DMS53 treated with DMSO at 0.1 percent for 48 hours (cell line): ENCODE measurements around the gene C9.
"Not testable (repeated sequence)": the region's sequence is repeated elsewhere in the genome, so short reads cannot be mapped to it uniquely, and the experiment has no call there.

Experiments used
- DNase-seq: peaks from one replicate; lab custom pipeline; 2025; ENCODE audit not compliant: unreplicated experiment; lab: John Stamatoyannopoulos, UW

C9 gene

DNA sequence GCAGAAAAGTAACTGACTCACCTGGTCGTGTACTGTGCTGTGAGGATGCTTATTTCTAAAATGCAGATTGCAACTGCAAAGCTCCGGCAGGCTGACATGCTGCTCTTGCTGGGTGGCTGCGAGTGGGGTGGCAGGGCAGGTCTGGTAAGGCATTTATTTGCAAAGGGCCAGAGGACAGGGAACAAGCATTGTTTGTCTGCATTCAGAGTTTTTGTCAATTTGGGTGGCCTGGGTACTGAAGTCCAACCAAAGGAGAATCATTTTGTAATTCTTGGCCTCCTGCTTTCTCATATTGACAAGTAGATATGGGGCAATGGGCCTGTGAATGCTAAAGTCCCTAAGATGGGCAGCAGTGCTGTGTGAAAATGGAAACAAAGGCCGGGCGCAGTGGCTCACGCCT lies at the start of gene C9:
Gene C9 (minus strand): TSS at position 129 of the 400 bp plus-strand sequence. CDS start 31 bp downstream, at position 98.
- DNase-seq, result no peak

DNA sequence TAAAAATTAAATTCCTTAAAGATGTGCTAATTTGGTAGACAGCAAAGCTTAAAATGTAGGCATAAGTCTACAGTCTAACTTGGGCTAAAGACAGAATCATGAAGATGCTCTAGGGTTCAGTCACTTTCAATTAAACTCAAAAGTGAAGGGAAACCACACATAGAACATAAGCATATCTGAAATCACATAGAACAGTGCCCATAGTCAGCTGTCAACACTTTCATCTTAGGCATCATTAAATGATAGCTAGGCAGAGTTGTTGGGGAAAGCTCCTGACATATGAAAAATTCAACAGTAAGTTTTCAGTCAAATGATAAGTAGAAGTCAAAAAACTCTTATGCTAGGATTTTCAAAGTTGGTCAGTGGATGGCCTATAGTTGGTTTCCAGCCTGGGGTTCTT lies 49.5 kb upstream of the C9 start:
- DNase-seq, result no peak

DNA sequence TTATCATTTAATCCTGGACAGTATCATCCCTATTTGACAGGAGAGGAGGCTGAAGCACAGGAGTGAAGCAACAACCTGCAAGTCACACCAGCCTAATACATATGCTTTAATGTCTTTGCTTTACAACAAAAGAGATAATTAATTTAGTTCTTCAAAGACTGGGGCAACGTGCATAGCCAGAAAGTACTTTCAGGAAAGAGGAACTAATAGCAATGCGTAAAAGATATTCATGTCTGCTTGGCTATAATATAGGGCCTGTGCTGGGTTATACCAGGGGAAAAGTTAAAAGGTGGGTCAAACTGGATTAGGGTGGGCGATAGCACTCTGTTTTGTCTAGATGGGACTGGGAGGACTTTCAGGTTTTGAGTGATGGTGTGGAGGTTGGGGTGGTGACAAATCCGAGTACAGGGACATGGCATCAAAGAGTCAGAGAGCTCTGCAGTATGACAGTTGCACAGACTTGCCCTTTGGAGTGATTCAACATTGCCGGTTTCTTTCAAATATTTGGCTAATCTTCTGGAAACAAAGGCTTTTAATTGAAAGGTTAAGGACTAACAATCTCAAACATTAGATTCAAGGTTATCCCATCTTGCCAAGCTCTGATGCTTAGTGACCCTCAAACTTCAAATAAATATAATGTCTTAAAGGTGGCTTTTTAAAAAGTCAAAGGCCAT lies 48.6 kb upstream of the C9 start:
- DNase-seq, result no peak

DNA sequence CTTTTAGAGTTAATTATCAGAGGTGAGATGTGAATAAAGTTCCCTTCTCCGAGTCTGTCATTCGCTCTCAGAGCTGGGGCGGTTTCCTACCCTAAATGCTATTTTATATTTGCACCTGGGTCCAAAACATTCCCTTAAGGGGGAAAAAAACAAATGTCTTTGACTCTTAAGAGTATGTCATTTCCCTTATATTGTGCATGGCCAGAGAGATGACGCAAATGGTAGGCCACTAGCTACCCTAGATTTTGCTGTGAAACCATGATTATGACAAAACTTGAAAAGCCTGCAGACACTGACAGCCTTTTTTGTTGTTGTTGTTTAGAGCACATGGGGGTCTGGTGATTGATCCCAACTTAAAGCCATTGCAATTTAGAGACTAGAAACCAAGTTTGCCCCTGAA lies 47.7 kb upstream of the C9 start:
- no peak for DNase-seq

DNA sequence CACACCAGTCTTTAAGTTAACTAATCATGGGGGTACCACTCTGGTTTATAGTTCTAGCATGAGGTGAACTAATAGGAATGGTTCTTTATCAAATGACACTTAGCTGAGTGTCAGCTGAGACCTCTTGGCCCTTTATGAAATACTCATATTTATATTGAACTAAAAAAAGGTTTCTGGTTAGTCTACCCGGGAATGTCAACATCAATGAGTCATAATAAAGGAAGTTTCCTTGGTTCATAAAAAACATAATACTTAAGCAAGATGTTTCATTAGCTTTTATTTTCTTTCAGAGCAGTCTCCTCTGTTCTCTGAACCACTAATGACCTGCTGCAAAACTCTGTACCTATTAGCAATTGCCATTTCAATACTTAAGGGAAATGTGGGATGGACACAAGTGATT lies 46.8 kb upstream of the C9 start:
- peak; percentile 16 for DNase-seq

DNA sequence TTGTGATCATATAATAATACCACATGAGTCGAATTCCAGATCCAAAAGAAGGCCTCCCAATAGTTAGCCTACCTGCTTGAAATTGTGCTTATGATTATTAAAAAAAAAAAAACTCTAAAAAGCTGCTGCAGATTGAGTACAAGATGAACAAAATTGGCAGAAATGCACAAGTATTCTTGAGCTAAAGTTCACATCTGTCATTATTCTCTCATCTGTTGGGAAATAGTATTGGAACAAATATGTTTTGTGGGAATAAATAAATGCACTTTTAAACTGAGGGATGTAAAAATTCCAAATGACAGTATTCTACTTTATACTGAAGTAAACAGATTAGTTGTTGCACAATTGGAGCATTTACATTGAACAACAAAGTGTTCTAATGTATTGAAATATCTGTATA lies 44.7 kb upstream of the C9 start:
- DNase-seq, result no peak

DNA sequence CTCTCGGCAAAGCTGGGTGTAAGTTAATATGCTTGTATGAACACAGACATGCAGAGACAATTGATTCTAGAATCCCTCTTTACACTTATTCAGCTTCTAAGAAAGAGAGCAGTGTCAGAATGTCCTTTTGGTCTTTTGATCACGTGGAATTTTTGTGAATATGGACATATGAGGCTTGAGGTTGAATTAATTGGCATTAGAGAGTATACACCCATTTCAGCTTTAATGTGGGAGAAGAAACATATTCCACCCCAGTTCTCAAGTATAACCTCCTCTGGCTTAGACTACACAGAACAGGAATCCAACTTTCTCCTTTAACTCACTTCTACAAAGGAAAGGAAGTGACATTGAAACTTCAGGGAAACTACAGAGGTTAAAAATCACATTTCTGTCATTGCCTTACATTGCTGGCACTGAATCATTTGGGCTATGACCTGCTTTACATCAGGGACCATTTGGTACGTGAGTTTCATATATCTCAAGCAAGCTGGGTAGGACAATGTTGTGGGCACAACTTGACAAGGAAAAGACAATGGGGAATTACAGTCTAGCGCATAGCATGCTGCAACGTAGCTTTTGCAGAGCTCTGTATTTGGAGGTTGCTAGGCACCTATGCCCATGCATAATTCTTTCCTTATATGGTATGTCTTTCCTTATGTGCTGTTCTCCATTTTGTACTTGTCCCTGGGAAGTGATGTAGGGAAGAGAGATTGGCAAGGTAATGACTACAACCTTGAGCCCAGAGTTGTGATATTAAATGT lies 41.0 kb upstream of the C9 start:
- DNase-seq, result no peak

DNA sequence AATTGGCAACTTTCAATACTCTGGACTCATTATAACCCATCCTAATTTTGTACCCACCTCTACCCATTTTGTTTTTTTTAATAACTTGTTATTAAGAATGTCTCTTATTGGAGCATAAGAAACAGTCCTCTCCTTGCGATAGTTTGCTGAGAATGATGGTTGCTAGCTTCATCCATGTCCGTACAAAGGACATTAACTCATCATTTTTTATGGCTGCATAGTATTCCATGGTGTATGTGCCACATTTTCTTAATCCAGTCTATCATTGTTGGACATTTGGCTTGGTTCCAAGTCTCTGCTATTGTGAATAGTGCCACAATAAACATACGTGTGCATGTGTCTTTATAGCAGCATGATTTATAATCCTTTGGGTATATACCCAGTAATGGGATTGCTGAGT lies 39.5 kb upstream of the C9 start:
- DNase-seq, result not testable (repeated sequence)

DNA sequence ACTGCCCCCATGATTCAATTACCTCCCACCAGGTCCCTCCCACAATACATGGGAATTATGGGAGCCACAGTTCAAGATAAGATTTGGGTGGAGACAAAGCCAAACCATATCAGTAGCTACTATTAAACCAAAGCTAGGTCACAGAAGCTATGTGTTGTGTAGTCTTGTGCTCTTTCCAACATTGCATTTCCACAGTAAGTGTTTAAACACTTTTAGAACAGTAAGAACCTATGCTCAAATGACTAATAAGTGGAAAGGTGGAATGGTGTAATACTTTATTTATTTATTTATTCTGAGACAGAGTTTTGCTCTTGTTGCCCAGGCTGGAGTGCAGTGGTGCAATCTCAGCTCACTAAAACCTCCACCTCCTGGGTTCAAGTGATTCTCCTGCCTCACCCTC lies 37.8 kb upstream of the C9 start:
- DNase-seq, result not testable (repeated sequence)

DNA sequence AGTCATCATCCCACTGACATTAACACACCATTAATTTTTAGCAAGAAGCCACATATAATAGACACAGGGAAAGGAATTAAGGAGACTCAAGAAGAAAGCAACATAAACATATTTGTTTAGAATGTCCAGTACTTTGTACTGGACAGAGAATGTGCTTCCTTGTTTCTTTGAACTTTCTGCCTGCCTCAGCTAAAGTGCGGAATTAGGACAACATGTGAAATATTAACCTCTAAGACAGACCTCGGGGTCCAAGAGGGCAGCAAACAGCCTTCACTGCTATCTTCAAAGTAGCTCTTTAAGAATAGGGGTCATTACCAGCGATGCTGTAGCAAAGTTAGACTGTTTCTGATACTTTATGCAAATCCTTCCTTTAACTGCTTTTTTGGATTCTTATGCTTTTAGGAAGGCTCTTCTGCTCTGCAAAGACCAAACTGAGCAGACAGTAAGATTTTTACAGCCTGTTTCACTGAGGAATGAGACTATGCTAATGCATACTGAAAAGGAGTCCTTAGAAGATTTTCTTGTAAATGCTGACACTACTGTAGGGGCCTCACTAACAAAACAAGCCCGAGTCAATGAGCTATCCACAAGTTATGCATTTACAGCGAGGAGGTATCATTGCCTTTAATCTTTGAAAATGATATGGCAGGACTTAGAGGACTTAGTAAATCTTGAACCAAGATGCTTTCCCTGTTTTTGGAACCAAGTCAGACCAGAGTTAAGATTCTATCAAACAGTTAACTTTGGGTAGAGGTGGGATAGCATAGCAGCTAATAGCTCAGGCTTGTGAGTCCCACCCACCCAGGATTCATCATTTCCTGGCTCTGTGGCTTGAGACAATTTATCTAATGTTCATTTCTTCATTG lies 36.7 kb upstream of the C9 start:
- DNase-seq, result no peak

DNA sequence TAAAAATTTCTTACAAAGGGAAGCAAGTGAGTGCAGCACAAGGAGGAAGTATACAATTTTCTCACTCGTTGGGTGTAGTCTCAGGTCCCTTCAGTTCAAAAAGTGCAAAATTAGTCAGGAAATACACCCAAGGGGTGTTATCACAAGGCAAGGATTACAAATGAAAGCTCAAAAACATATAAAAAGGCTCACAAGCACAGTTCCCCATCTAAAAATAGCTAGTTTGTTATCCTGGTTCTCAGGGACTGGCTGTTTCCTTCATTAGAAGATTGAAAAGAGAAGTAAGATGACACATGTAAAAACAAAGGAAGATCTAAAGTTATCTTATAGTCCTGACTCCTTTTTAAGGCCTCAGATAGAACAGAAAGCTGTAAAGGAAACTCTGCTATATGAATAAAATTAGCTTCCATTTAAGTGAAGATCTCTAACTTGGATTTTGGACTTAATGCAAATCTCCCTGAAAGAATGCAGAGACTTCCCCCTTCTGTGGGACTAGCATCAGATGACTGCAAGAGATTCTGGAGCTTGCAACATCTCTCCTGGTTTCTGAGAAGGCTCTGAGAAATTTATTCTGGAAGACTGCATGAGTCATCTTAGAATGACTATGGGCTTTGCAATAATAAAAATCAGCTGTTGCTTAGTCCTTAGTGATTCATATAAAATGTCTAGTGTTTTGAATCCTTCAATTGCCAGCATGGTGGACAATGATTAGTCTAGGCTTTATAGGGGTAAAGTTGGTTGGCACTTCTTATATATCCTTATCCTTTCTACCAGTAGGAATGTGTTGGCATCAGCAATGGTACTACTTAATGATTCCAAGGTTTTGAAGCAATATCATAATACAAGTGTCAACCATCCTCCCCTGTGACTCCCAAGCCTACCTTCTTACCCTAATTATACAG lies 35.1 kb upstream of the C9 start:
- DNase-seq, result no peak

DNA sequence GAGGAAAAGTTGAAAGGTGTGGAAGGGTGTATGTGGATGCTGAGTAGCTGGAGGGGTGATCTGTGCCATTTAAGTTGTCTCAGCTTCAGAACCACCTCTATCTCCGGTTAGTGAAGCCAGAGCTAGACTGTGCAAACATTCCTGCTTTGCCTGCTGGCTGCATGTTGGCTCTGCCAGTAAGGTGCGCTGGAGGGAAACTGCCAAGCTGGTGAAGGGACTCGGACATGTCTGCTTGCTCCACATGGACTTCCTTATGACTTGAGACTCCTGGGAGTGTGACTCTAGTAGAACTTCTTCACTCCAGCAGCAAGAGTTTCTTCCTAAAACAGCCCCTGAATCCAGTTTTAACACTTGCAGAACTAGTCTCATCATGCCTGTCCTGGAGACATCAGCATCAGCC lies 32.5 kb upstream of the C9 start:
- no peak for DNase-seq

DNA sequence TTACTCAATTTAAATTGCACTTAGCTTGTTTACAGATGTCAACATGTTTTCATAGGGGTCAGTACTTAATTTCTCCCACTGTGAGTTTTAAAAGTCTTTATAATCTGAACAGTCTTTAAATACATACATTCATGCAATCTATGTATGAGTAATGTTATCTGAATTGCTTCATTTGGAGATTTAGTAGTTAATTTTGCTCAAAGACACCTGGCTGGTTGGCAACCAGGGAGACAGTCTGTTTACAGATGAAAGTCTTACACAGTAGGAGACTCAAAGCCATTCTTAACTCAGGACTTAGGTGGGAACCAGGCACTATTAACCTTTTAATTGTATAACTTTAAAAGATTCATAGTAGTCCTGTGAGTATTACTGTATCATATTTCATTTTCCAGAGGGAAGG lies 31.2 kb upstream of the C9 start:
- DNase-seq, result no peak

DNA sequence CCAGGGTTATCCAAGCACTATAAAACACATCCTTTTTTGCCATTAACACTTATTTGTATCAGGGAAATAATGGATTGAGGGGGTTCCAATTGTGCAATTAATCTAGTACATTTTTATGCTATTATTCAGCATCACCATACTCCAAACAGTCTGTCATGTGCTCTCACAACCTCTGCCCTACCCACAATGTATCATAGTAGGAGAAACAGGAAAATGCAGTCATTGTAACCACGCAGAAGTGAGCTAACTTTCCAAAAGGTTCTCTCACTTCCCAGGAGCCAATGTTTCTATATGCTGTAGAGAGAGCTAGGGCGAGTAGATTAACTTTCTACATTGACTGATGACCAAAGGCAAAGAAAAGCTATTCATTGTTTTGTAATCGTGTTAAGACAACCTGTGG lies 30.7 kb upstream of the C9 start:
- no peak for DNase-seq

DNA sequence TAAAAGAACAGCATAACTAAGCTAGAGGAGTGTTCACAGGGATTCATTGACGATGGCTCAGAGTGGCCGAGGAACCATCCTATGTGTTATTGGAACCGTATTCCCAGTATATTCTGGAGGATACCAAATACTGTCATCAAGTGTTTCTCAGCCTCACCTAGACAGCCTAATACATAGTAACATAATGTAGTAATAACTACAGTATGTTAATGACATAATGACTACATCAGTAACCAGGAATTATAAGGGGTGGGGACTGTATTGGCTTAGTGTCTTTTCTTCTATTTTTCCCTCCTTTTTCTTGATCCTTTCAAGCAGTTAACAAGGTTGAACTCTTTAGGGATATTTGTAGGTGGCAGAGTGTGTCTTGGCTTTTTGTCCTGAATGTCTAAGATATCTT lies 26.6 kb upstream of the C9 start:
- no peak for DNase-seq

DNA sequence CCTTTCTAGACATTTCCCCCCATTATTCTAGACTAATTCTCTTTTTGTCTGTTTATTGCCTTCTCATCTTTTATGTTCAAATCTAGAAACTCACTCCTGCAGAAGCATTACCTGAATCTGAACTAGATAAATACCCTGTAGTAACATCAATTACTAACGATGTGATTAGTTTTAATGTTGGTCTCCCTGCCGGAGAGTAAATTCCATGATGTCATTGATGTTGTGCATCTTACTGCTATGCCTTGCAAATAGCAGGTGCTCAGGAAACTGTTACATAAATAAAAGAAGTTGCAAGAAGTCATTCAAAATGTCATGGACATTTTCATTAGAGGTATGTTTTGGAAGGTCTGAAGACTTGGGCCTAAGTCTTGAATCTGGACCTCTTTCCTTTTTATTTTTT lies 23.0 kb upstream of the C9 start:
- no peak for DNase-seq

DNA sequence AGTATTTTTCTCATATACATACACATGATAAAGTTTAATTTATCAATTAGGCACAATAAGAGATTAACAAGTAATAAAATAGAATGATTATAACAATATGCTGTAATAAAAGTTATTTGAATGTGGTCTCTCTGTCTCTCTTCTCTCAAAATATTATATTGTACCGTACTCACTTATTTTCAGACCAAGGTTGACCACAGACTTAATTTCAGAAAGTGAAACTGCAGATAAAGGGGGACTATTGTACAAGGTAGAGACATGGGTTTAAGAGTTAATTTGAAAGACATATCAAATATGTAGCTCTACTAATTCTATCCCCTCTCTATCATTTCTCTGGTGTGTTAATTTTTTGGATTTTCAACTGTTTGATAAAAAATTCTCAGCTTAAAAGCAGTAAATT lies 20.0 kb upstream of the C9 start:
- no peak for DNase-seq

DNA sequence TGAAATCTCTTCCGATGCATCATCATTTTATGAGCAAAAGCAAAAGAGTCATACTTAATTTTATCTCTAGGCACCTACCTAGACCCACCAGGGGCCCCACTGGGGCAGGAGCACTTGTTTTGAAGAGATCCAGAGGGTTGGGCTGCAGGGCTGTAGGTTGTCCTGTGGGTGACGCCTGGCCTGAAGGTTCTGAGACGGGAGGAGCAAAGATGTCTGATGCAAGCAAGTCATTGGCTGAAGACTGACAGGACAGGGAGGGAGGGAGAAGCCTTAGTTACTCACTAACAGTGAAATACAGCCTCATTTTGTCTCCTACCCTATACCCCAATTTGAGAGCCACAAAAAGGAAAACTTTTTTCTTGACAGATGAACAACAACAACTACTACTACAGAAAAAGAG lies 17.1 kb upstream of the C9 start:
- DNase-seq, result no peak

DNA sequence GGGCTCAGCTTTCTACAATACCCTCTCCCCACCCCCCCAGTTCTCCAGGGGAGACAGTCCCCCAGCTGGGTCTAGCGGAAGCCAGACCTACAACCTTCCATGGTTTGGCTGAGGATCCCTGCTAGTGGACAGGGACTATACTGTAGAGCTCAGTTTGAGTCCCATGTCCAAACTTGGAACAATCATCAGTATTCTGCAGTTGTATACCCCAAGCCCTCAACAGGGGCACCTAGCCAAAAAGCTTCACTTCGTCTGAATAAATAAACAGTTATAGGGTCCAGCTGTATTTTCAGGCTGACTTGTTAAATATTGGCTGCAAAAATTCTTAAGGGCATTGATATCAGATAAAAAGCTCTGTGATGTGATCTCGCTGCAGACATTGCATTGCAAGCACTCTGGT lies 15.4 kb upstream of the C9 start:
- no peak for DNase-seq

DNA sequence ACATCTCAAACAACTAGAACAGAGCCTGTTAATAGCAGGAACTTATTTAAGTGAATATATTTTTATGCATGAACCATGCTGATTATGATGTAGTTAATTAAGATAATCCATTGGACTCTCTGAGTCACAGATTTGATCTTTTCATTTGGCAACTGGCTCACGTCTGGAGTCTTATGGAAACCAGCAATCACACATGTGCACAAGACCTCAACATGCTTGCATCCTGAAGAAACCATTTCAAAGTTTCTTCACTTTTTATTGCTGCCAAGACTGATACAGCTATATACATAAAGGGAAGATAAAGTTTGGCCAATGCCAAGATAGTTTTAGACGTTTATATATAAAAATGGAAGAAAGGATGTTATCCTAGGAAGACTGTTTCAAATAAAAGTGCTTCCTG lies 13.3 kb upstream of the C9 start:
- no peak for DNase-seq

DNA sequence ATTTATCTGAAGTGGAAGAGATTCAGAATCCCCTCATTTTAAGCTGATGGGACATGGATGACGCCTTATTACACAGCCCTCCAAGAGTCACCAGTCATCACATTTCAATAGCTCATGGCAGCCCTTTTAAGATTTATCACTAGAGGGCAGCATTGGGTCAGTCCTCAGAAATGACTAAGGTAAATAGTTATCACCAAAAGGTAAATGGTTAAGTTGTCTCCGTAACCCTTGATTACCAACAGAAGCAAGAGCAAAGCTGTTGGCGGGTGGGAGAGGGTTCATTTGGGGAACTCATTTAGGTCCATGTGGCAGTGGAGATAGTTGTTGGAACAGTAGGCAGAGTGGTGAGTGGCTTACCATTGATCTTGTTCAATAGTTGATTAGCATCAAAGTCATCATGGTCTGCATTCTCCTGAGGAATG lies 12.0 kb upstream of the C9 start:
- DNase-seq, result peak; percentile 50
